A673 (cell line): ENCODE results near the gene SEMA4F.

Source experiments
- CTCF ChIP-seq: fragments of 300-800, 200-600 bp; sonication (generic); conservative IDR thresholded peaks from 2 replicates; pipeline ENCODE4 v1.5.1; 2017; ENCODE audit warnings: low read depth, mild to moderate bottlenecking, antibody characterized with exemption, low read length, moderate library complexity, mixed read lengths
- EZH2 ChIP-seq: fragments of 200-600 bp; sonication (generic); IDR thresholded peaks from 2 replicates; pipeline ENCODE4 v1.6.1; 2017; ENCODE audit warnings: borderline replicate concordance, low read depth, mild to moderate bottlenecking, mixed read lengths, antibody characterized with exemption, low read length; ENCODE audit not compliant: poor library complexity, severe bottlenecking

GRCh38 chr2:74645344-74645743, 8.7 kb upstream of the SEMA4F start:
- TF ChIP-seq EZH2 (no peak), CTCF (no peak)
